Stimulated activated CD4-positive, alpha-beta T cell treated with anti-CD3 and anti-CD28 coated beads, Interleukin-4, amount 100 ng/mL, for 24 hours (primary cell): Measurements from ENCODE around the gene BTBD7.
A peak's percentile ranks its signal among the peaks of the same experiment; 100 is the strongest.
"Not testable (repeated sequence)": the region's sequence is repeated elsewhere in the genome, so short reads cannot be mapped to it uniquely, and the experiment has no call there.

Source experiments
- DNase-seq: peaks from one replicate; pipeline ENCODE4 v3.0.0-alpha.2; 2020

The BTBD7 gene, protein sequence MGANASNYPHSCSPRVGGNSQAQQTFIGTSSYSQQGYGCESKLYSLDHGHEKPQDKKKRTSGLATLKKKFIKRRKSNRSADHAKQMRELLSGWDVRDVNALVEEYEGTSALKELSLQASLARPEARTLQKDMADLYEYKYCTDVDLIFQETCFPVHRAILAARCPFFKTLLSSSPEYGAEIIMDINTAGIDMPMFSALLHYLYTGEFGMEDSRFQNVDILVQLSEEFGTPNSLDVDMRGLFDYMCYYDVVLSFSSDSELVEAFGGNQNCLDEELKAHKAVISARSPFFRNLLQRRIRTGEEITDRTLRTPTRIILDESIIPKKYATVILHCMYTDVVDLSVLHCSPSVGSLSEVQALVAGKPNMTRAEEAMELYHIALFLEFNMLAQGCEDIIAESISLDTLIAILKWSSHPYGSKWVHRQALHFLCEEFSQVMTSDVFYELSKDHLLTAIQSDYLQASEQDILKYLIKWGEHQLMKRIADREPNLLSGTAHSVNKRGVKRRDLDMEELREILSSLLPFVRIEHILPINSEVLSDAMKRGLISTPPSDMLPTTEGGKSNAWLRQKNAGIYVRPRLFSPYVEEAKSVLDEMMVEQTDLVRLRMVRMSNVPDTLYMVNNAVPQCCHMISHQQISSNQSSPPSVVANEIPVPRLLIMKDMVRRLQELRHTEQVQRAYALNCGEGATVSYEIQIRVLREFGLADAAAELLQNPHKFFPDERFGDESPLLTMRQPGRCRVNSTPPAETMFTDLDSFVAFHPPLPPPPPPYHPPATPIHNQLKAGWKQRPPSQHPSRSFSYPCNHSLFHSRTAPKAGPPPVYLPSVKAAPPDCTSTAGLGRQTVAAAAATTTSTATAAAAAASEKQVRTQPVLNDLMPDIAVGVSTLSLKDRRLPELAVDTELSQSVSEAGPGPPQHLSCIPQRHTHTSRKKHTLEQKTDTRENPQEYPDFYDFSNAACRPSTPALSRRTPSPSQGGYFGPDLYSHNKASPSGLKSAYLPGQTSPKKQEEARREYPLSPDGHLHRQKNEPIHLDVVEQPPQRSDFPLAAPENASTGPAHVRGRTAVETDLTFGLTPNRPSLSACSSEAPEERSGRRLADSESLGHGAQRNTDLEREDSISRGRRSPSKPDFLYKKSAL

GRCh38 chr14:93332853-93333630, at the start of gene BTBD7:
Gene BTBD7 (minus strand): TSS chr14:93333036. CDS start chr14:93296051, 36,985 bp downstream.
- peak; percentile 95 for DNase-seq

GRCh38 chr14:93381644-93382043, 48.8 kb upstream of the BTBD7 start:
- DNase-seq, result no peak

GRCh38 chr14:93379831-93380230, 47.0 kb upstream of the BTBD7 start:
- DNase-seq, result no peak

GRCh38 chr14:93375673-93376156, 42.9 kb upstream of the BTBD7 start:
- DNase-seq, result no peak

- DNase-seq, result no peak
Measured at GRCh38 chr14:93369713-93370266, 37.0 kb upstream of the BTBD7 start.

GRCh38 chr14:93368996-93369712, 36.3 kb upstream of the BTBD7 start:
- no peak for DNase-seq

GRCh38 chr14:93354873-93355272, 22.0 kb upstream of the BTBD7 start:
- DNase-seq, result not testable (repeated sequence)

DNA sequence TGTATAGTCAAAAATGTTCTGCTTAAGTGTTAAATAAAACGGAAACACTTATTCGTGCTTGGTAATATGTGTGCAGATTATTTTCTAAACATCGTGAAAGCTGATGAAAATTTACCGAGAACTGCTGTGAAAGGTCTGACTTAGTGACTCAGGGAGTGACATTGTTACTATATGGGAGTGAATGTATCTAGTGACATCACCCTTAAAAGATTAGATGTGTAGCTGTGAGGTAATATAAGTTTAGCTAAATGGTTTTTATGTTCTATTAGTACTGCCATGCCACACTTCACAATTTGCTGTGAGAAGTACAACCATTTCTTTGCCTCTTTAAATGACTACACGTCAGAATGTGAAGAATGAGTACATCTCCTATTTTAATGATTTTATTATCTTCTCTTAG, 15.5 kb upstream of the BTBD7 start:
- no peak for DNase-seq

DNA sequence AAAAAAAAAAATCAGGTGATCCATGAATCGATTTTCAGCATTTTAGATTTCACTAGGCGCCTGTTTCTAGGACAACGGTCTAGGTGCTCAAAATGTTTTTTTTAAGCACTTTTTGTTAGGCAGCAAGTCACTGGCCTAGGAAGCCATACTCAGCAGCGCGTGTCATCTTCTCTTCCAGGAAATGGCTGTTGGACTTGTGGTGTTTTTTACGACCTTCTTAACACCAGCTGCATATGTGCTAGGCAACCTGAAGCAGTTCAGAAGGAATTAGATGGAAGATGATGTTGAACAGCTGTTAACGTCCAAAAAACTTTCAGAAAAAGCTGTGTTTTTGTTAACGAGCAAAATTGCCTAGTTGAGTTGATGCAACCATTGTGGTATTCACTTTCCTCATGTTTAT, 15.0 kb upstream of the BTBD7 start:
- no peak for DNase-seq

- no peak for DNase-seq
Measured at GRCh38 chr14:93346926-93347721, 14.3 kb upstream of the BTBD7 start, which contains the start of gene COX8C. Gene COX8C (plus strand): TSS chr14:93347182. CDS start chr14:93347269, 87 bp downstream.

DNA sequence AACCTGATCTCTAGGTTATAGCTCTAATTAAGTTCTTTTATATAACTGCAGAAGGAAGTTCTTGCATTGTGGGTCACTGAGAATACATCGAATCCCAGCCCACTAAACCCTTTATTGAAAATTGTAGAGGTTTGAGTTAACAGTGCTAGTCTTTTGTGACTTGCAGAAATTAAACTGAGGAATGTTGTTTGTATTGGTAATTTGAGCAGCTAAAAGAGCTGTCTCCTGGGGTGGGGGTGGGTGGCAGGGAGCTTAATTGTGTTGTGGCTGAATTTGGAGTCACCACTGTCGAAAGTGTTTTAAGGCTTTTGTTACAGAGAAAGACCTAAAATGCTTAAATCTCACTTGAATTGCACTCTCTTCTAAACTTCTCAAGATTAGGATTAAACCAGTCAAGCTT, 11.0 kb upstream of the BTBD7 start:
- DNase-seq, result no peak

DNA sequence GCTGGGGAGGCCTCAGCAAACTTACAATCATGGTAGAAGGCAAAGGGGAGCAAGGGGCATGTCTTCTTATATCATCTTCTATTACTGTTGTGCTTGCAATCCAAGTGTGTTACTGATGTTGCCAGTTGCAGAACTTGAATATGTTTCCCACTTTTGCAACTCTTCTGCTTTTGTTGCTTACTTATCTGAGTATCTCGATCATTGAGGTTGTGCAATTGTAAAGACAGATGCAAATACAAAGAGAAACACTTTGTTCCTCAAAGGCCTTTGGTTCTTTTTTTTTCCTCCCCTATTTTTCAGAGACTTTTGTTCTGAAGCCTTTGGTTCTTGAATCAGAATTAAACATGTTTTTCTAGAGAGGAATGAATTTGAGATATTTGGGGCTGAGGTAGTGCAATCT, 10.4 kb upstream of the BTBD7 start:
- no peak for DNase-seq

DNA sequence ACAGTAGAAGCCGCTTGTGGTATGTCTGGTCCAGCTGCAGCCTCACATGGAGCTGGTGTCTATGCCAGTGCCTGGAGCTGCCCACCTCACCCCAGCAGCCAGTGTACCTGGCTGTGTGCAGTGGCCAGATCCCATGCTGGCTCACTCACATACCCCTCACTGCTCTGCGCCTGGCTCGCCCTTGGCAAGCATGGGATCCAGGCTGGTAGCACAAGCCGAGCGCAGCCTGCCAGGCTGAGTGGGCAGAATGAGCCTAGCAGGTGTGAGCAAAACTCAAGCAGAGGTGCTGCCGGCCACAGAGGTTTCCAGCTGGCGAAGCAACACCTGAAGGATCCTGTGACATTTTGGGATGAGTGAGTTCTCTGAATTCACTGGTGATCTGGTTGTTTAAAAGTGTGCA, 5.0 kb upstream of the BTBD7 start:
- DNase-seq, result no peak

- DNase-seq, result peak; percentile 7
Measured at GRCh38 chr14:93337143-93337753, 4.4 kb upstream of the BTBD7 start.

DNA sequence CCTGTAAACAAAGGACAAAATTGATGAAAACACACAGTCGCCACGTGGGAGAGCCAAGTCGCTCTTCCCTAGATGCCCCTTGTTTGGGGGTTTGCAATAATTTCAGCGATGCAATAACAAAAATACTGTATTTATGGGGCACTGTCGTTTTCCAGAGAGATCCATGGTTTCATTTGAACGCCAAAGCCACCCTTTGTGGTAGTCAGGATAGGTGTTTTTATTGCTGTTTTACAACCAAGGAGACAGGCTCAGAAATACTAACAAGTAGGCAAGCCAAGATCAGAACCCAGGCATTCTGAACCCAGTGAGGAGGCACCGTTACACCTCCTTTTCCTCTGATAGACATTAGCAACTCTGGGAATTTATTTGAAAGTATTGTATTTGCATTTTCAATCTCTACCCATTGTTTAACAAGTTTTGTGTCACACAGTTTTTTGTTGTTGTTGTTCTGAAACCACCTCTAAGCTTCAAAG, 831 bp upstream of the BTBD7 start:
- no peak for DNase-seq

DNA sequence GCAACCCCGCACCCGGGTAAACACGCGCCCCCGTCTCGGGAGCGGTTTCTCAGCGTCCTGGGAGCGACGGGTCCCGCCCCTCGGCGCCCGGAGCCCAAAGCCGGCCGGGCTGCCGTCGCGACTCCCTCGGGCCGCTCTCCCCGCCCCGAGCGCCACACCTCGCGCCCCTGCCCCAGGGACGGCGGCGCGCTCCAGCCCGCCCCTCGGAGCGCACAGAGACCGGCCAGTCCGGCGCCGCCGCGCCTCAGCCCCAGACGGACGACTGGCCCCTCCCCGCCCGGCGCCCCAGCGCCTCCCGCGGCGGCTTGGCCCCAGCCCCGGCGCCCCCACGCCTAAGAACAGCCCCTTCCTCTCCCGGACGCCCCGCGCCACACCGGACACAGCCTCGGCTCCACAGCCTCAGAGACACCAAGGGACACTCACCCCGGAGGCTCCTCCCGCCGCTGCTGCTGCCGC, 411 bp downstream of the BTBD7 start:
- DNase-seq, result peak; percentile 26

DNA sequence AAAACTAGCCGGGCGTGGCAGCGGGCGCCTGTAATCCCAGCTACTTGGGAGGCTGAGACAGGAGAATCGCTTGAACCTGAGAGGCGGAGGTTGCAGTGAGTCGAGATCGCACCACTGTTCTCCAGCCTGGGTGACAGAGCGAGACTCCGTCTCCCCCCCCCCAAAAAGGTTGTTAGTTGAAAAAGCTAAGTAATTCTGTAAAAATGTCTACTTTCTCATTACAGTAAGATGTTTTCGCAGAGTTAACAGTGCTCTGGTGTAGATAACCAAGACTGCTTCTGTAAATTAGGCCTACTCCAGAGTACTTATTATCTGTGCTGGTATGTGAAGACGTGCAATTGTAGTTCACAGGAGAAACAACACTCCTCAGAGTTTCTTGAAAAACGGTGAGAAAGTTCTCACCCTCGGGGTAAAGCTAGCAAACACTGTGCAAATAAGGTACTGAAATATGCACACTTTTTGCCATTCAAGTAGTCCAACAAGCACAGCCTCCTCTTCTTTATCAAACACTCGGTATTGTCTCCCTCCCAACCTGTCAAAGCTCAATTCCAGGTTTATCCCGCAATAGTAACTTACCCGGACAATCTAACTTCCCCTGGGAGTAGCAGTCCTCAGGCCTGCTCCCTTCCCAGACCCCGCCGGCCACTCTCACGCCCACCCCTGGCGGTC, 974 bp downstream of the BTBD7 start:
- no peak for DNase-seq

GRCh38 chr14:93331002-93331727, 1.7 kb downstream of the BTBD7 start:
- no peak for DNase-seq
